ENCODE measurements around the gene PSMD8.
"Not testable (repeated sequence)": the region's sequence is repeated elsewhere in the genome, so short reads cannot be mapped to it uniquely, and the experiment has no call there.

The PSMD8 gene

GRCh38 chr19:38409631-38410133, 35.3 kb downstream of the PSMD8 start:
- TF ChIP-seq MYC (IDR thresholded peaks at IDR 0.05; ENCODE audit: low read depth, low read length) (no peak), POLR2A (IDR thresholded peaks at IDR 0.05; ENCODE audit: extremely low read depth, insufficient read length) (no peak), MAX (IDR thresholded peaks at IDR 0.05; ENCODE audit: low read depth, low read length) (no peak)
- TF ChIP-seq, protein P1, sequence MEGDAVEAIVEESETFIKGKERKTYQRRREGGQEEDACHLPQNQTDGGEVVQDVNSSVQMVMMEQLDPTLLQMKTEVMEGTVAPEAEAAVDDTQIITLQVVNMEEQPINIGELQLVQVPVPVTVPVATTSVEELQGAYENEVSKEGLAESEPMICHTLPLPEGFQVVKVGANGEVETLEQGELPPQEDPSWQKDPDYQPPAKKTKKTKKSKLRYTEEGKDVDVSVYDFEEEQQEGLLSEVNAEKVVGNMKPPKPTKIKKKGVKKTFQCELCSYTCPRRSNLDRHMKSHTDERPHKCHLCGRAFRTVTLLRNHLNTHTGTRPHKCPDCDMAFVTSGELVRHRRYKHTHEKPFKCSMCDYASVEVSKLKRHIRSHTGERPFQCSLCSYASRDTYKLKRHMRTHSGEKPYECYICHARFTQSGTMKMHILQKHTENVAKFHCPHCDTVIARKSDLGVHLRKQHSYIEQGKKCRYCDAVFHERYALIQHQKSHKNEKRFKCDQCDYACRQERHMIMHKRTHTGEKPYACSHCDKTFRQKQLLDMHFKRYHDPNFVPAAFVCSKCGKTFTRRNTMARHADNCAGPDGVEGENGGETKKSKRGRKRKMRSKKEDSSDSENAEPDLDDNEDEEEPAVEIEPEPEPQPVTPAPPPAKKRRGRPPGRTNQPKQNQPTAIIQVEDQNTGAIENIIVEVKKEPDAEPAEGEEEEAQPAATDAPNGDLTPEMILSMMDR (IDR thresholded peaks at IDR 0.05; ENCODE audit: low read depth, low read length), result no peak
- no peak for DNase-seq (ENCODE audit: low read depth)
- H3K4me3 ChIP-seq (ENCODE audit: low read depth, low read length), result no peak overlapping the region

- DNase-seq (ENCODE audit: low read depth); H3K4me3 ChIP-seq (ENCODE audit: low read depth, low read length): not testable (repeated sequence)
Observed at GRCh38 chr19:38410407-38410806, 36.0 kb downstream of the PSMD8 start.

DNA sequence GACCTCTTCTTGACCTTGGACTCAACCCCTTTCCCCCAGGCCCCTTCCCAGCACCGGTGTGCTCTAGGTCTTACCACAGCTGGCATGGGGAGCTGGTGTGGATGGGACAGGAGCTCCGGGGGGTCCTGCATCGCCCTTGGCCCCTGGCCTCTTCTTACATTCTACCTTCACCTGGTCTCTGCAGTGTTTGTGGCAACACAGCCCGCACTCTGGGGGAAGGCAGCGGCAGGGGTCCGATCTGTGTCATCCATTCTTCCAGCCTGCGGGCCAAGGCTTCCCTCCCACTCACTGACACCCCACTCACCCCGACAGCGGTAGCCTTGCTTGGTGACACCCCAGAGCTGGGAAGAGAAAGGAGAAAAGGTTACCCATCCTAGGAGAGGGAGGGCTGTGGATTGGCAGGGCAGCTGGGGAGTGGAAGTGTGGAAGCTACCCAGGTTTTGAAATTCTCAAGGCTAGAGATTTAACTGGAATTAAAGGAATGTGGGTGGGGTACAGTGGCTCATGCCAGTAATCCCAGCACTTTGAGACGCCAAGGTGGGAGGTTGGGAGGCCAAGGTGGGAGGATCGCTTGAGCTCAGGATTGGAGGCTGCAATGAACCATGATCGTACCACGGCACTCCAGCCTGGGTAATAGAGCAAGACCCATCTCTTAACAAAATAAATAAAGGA, 36.8 kb downstream of the PSMD8 start:
- no peak for DNase-seq (ENCODE audit: low read depth)
- TF ChIP-seq, protein P1 (IDR thresholded peaks at IDR 0.05; ENCODE audit: low read depth, low read length), result no peak
- TF ChIP-seq POLR2A (IDR thresholded peaks at IDR 0.05; ENCODE audit: extremely low read depth, insufficient read length) (no peak), MAX (IDR thresholded peaks at IDR 0.05; ENCODE audit: low read depth, low read length) (no peak), MYC (IDR thresholded peaks at IDR 0.05; ENCODE audit: low read depth, low read length) (no peak)

GRCh38 chr19:38411898-38412297, 37.5 kb downstream of the PSMD8 start:
- not testable (repeated sequence) for DNase-seq (ENCODE audit: low read depth); H3K4me3 ChIP-seq (ENCODE audit: low read depth, low read length)

More for the DNA sequence above, 36.8 kb downstream of the PSMD8 start:
- H3K4me3 ChIP-seq (ENCODE audit: low read depth, low read length), result no peak overlapping the region

- TF ChIP-seq MAX (IDR thresholded peaks at IDR 0.05; ENCODE audit: low read depth, low read length) (no peak), POLR2A (IDR thresholded peaks at IDR 0.05; ENCODE audit: extremely low read depth, insufficient read length) (no peak), MYC (IDR thresholded peaks at IDR 0.05; ENCODE audit: low read depth, low read length) (no peak)
- TF ChIP-seq, protein P1 (IDR thresholded peaks at IDR 0.05; ENCODE audit: low read depth, low read length), result no peak
- DNase-seq (ENCODE audit: low read depth), result no peak
Observed at GRCh38 chr19:38412491-38412890, 38.1 kb downstream of the PSMD8 start.

GRCh38 chr19:38412961-38413360, 38.6 kb downstream of the PSMD8 start:
- no peak for TF ChIP-seq MAX (IDR thresholded peaks at IDR 0.05; ENCODE audit: low read depth, low read length)
- TF ChIP-seq MYC (IDR thresholded peaks at IDR 0.05; ENCODE audit: low read depth, low read length), result no peak
- TF ChIP-seq POLR2A (IDR thresholded peaks at IDR 0.05; ENCODE audit: extremely low read depth, insufficient read length), result no peak
- TF ChIP-seq, protein P1 (IDR thresholded peaks at IDR 0.05; ENCODE audit: low read depth, low read length), result no peak
- DNase-seq (ENCODE audit: low read depth), result no peak
- no peak overlapping the region for H3K4me3 ChIP-seq (ENCODE audit: low read depth, low read length)

More at GRCh38 chr19:38412491-38412890, 38.1 kb downstream of the PSMD8 start:
- H3K4me3 ChIP-seq (ENCODE audit: low read depth, low read length), result no peak overlapping the region

DNA sequence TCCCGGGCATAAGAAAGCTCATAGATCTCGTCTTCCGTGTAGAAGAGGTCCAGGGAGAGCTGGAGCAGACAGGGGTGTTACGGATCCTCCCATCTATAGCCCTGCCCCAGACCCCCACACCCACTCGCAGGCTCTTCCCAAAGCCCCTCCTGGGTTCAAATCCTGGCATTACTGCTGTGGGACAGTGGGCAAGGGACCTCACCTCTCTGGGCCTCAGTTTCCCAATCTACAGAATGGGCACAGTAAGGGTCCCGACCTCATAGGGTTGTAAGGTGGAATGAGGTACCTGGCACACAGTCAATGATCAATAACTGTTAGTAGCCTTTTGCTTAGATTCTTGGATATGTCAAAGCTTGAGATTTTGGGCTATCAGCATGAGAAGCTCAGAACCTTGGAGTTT, 39.0 kb downstream of the PSMD8 start:
- no peak for TF ChIP-seq MAX (IDR thresholded peaks at IDR 0.05; ENCODE audit: low read depth, low read length)
- no peak for TF ChIP-seq POLR2A (IDR thresholded peaks at IDR 0.05; ENCODE audit: extremely low read depth, insufficient read length)
- no peak for TF ChIP-seq MYC (IDR thresholded peaks at IDR 0.05; ENCODE audit: low read depth, low read length)
- TF ChIP-seq, protein P1 (IDR thresholded peaks at IDR 0.05; ENCODE audit: low read depth, low read length), result no peak
- no peak for DNase-seq (ENCODE audit: low read depth)
- H3K4me3 ChIP-seq (ENCODE audit: low read depth, low read length), result no peak overlapping the region

All from NB4 (cell line).